Measurements from ENCODE around the gene DGKZ. TPM values are rescaled to one million over a fixed set of nuclear protein-coding genes. Genes with fewer than 3 reads are reported as not detected.
"Not testable (repeated sequence)": the region's sequence is repeated elsewhere in the genome, so short reads cannot be mapped to it uniquely, and the experiment has no call there.

The DGKZ gene
- total RNA-seq = 67.5 TPM
- long read RNA-seq, partial matches to known transcripts = 24 of 38 reads
- long read RNA-seq, other reads (novel, unspliced or antisense) = 9 of 38 reads

- ATAC-seq (peak; percentile 91), DNase-seq (ENCODE audit: missing footprints) (peak; percentile 95)
- intact Hi-C loops (cut with DNase I) = no loop called here
These were observed at the start of gene DGKZ for GRCh38 chr11:46346886-46347636. Gene DGKZ, plus strand, starts transcription at chr11:46347463. Its CDS starts 197 bp downstream, at chr11:46347660.

GRCh38 chr11:46298699-46299433 lies 48.4 kb upstream of the DGKZ start:
- no peak for DNase-seq (ENCODE audit: missing footprints)
- ATAC-seq = no peak
- intact Hi-C loops (cut with DNase I) = loop anchor here (5.0 kb wide), 1 partner anchor 57 kb away; no protein-coding TSS in a partner anchor

GRCh38 chr11:46299451-46299961 lies 47.8 kb upstream of the DGKZ start:
- no peak for DNase-seq (ENCODE audit: missing footprints)
- intact Hi-C loops (cut with DNase I) = loop anchor here (5.0 kb wide), 1 partner anchor 57 kb away; no protein-coding TSS in a partner anchor
- no peak for ATAC-seq

- ATAC-seq = no peak
- DNase-seq (ENCODE audit: missing footprints) = no peak
- intact Hi-C loops (cut with DNase I) = no loop called here
These were observed 47.0 kb upstream of the DGKZ start for GRCh38 chr11:46300270-46300669.

- no peak for DNase-seq (ENCODE audit: missing footprints)
- intact Hi-C loops (cut with DNase I) = no loop called here
These were observed 44.4 kb upstream of the DGKZ start for GRCh38 chr11:46302866-46303265.

GRCh38 chr11:46304036-46304435 lies 43.2 kb upstream of the DGKZ start:
- intact Hi-C loops (cut with DNase I); DNase-seq (ENCODE audit: missing footprints); ATAC-seq: not testable (repeated sequence)

More at GRCh38 chr11:46302866-46303265, 44.4 kb upstream of the DGKZ start:
- no peak for ATAC-seq

GRCh38 chr11:46304605-46305179 lies 42.6 kb upstream of the DGKZ start:
- no peak for ATAC-seq
- DNase-seq (ENCODE audit: missing footprints) = no peak
- intact Hi-C loops (cut with DNase I) = no loop called here

DNA sequence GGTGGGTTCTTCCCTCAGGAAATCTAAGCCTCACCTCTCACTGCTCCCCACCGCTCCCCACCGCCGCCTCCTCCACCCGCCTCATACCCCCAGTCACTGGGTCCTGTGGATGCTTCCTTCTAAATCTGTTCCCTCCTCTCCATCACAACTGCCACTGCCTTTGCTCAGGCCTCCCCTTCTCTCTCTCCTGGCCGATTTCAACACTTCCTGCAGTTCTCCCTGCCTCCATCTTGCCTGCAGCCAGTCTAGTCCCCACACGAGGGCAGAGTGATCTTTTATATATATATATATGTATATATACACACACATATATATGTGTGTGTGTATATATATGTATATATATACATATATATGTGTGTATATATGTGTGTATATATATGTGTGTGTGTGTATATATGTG lies 42.0 kb upstream of the DGKZ start:
- no peak for ATAC-seq
- no peak for DNase-seq (ENCODE audit: missing footprints)
- intact Hi-C loops (cut with DNase I) = no loop called here

DNA sequence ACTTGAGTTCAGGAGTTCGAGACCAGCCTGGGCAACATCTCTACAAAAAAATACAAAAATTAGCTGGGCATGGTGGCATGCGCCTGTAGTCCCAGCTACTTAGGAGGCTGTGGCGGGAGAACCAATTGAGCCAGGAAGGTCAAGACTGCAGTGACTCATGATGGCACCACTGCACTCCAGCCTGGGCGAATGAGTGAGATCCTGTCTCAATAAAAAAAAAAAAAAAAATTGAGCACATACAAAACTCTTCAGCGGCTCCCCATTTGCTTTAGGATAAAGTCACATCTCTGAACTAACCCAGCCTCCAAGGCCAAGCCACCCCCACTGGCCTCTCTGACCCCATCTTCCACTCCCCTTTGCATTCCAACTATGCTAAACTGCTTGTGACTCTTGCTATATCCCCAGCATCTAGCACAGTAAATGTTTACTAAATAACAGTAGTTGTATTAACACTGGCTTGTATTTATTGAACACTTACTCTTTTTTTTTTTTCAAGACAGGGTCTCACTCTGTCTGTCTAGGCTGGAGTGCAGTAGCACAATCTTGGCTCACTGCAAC lies 40.9 kb upstream of the DGKZ start:
- no peak for ATAC-seq
- intact Hi-C loops (cut with DNase I) = no loop called here
- DNase-seq (ENCODE audit: missing footprints) = no peak

DNA sequence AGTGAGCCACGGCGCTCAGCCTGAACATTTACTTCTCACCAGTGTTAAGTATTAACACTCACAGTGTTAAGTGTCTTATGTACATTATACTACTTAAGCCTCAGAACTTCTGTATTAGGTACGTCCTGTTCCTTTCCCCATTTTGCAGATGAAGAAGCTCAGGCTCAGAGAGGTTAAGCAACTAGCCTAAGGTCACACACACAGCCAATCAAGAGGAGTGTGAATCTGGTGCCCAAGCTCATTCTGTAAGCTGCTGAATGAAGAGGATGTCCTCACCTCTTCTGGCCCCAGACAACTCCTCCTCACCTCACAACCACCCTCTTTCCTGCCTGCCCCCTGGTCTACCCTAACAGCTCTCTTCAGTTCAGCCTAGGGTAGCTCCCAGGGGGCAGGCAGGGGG lies 39.9 kb upstream of the DGKZ start:
- ATAC-seq (no peak), DNase-seq (ENCODE audit: missing footprints) (no peak)
- intact Hi-C loops (cut with DNase I) = no loop called here

GRCh38 chr11:46307785-46308341 lies 39.4 kb upstream of the DGKZ start:
- intact Hi-C loops (cut with DNase I) = loop anchor here (1.0 kb wide), 1 partner anchor 69 kb away; no protein-coding TSS in a partner anchor
- ATAC-seq (no peak), DNase-seq (ENCODE audit: missing footprints) (no peak)

- intact Hi-C loops (cut with DNase I) = loop anchor here (1.0 kb wide), 1 partner anchor 70 kb away; no protein-coding TSS in a partner anchor
- peak; percentile 73 for ATAC-seq
- DNase-seq (ENCODE audit: missing footprints) = peak; percentile 88
These were observed 38.4 kb upstream of the DGKZ start for GRCh38 chr11:46308631-46309419.

DNA sequence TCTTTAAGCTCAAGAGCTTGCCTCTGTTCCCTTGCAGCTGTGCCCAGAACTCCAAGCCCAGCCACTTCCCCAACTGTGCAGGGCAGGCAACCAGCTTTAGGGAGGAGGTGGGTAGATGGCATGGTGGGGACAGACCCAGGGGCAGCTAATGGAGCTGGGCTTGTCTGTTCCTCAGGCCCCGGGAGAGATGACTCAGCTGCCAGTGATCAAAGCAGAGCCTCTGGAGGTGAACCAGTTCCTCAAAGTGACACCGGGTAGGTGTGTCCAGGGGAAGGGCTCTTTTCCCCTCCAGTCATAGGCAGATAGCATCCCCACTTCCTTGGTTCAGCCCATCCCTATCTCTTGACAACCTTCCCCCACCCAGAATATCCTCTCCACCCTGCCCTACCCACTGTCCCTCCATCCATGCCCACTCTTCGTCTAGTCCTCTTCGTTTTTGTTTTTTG lies 37.4 kb upstream of the DGKZ start:
- DNase-seq (ENCODE audit: missing footprints) (no peak), ATAC-seq (no peak)
- intact Hi-C loops (cut with DNase I) = loop anchor here (10.0 kb wide), 1 partner anchor 185 kb away; the partner anchor contains the start of gene PHF21A

- ATAC-seq (peak; percentile 39), DNase-seq (ENCODE audit: missing footprints) (no peak)
- intact Hi-C loops (cut with DNase I) = loop anchor here (2.0 to 10.0 kb wide), 2 partner anchors 74 to 190 kb away; partner anchors contain the start of gene PHF21A
These were observed 32.1 kb upstream of the DGKZ start for GRCh38 chr11:46315033-46315738.

- ATAC-seq (peak; percentile 88), DNase-seq (ENCODE audit: missing footprints) (peak; percentile 74)
- intact Hi-C loops (cut with DNase I) = loop anchor here (2.0 to 10.0 kb wide), 3 partner anchors 23 to 191 kb away; partner anchors contain the start of gene PHF21A
These were observed 31.3 kb upstream of the DGKZ start for GRCh38 chr11:46315783-46316563.

DNA sequence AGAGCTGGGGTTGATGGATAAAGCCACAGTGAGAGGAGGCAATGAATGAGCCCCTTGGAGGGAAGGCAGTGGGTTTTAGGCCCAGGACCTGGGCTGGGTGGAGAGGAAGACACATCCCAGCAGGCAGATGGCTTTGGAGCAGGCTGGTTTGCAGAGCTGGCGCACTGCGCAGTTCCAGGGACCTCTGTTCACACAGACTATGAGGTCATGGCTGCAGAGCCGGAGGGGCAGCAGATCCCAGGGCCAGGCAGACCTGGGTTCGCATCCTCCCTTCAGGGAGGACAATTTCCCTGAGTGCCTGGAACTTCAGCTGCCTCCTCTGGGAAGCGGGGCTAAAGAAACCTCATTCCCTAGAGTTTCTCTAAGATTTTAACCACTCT lies 28.2 kb upstream of the DGKZ start:
- ATAC-seq (no peak), DNase-seq (ENCODE audit: missing footprints) (no peak)
- intact Hi-C loops (cut with DNase I) = loop anchor here (10.0 kb wide), 1 partner anchor 194 kb away; the partner anchor contains the start of gene PHF21A

Data from Right ventricle myocardium inferior (tissue), 1 donor.